HK-2 (cell line): ENCODE measurements around the gene AIFM3.

Source experiments
- DNase-seq: peaks from one replicate; pipeline ENCODE4 v3.0.0-alpha.2; 2018; ENCODE audit not compliant: unreplicated experiment

Gene AIFM3

GRCh38 chr22:20991252-20992055 lies 24.4 kb downstream of the AIFM3 start:
- no peak for DNase-seq

GRCh38 chr22:20992056-20992442 lies 25.0 kb downstream of the AIFM3 start:
- DNase-seq: no peak

GRCh38 chr22:20992456-20993303 lies 25.6 kb downstream of the AIFM3 start:
- no peak for DNase-seq

- DNase-seq: no peak
Observed at GRCh38 chr22:20993304-20994127, 26.5 kb downstream of the AIFM3 start.

GRCh38 chr22:20994128-20994901 lies 27.3 kb downstream of the AIFM3 start:
- DNase-seq: no peak

- DNase-seq: no peak
Observed at GRCh38 chr22:20994902-20995241, 27.8 kb downstream of the AIFM3 start.

GRCh38 chr22:20995329-20996030 lies 28.4 kb downstream of the AIFM3 start:
- no peak for DNase-seq

GRCh38 chr22:20996031-20996410 lies 29.0 kb downstream of the AIFM3 start:
- DNase-seq: no peak

GRCh38 chr22:20996598-20997535 lies 29.8 kb downstream of the AIFM3 start:
- no peak for DNase-seq

- no peak for DNase-seq
Observed at GRCh38 chr22:20997536-20998257, 30.6 kb downstream of the AIFM3 start.

GRCh38 chr22:20998411-20999336 lies 31.6 kb downstream of the AIFM3 start:
- no peak for DNase-seq

GRCh38 chr22:20999350-21000206 lies 32.5 kb downstream of the AIFM3 start:
- no peak for DNase-seq

- no peak for DNase-seq
Observed at GRCh38 chr22:21000207-21000986, 33.3 kb downstream of the AIFM3 start.

- no peak for DNase-seq
Observed at GRCh38 chr22:21000987-21001600, 34.0 kb downstream of the AIFM3 start.

- DNase-seq: peak; percentile 95
Observed at GRCh38 chr22:21001601-21002325, 34.7 kb downstream of the AIFM3 start, which contains the start of gene THAP7. TSS of gene THAP7 (minus strand) at chr22:21002118. CDS start at chr22:21001911, 207 bp downstream.
